Liver (tissue), 9 donors: ENCODE measurements around the gene NR2E1. TPM values are rescaled to one million over a fixed set of nuclear protein-coding genes. Genes with fewer than 3 reads are reported as not detected.

Experiments used
- DNase-seq: peaks from one replicate; pipeline ENCODE4 v3.0.0-alpha.2; 2017; ENCODE audit warnings: low spot score
- H3K27ac ChIP-seq, 2 donors: one replicate each; pipeline ENCODE4 v1.7.0; 2013; ENCODE audit warnings: inconsistent platforms in 2 of 2, low read length in 2 of 2, control low read depth in 1 of 2, low read depth in 1 of 2, mild to moderate bottlenecking in 1 of 2
- H3K27me3 ChIP-seq, 4 donors: one replicate each; pipeline versions ENCODE4 v1.6.1 to v1.7.0; 2013; ENCODE audit warnings: low read length in 3 of 4, inconsistent platforms in 1 of 4, mild to moderate bottlenecking in 1 of 4, moderate library complexity in 1 of 4; ENCODE audit not compliant: control insufficient read depth in 4 of 4, insufficient read depth in 4 of 4
- H3K36me3 ChIP-seq, 4 donors: one replicate each; pipeline versions ENCODE4 v1.6.1 to v1.7.0; 2013; ENCODE audit warnings: low read length in 3 of 4, mild to moderate bottlenecking in 3 of 4, low read depth in 1 of 4, moderate library complexity in 1 of 4; ENCODE audit not compliant: control insufficient read depth in 4 of 4, insufficient read depth in 3 of 4
- H3K4me1 ChIP-seq, 4 donors: one replicate each; pipeline versions ENCODE4 v1.6.1 to v1.7.0; 2013; ENCODE audit warnings: low read length in 3 of 4, mild to moderate bottlenecking in 3 of 4, moderate library complexity in 1 of 4; ENCODE audit not compliant: control insufficient read depth in 4 of 4, insufficient read depth in 4 of 4
- H3K4me3 ChIP-seq, 3 donors: one replicate each; pipeline versions ENCODE4 v1.6.1 to v1.7.0; 2013; ENCODE audit warnings: low read length in 3 of 3, control low read depth in 1 of 3, low read depth in 1 of 3, mild to moderate bottlenecking in 1 of 3
- H3K9ac ChIP-seq, 2 donors: one replicate each; pipeline ENCODE4 v1.7.0; 2013; ENCODE audit warnings: low read length in 2 of 2, mild to moderate bottlenecking in 2 of 2, moderate library complexity in 2 of 2, control low read depth in 1 of 2, low read depth in 1 of 2
- H3K9me3 ChIP-seq, 4 donors: one replicate each; pipeline versions ENCODE4 v1.6.1 to v1.7.0; 2013; ENCODE audit warnings: low read length in 3 of 4; ENCODE audit not compliant: control insufficient read depth in 4 of 4
- EGR1 ChIP-seq, 2 donors: IDR thresholded peaks; 2 replicates each; pipeline ENCODE4 v1.6.1; 2016 to 2018; ENCODE audit warnings: antibody characterized with exemption in 2 of 2, low read depth in 2 of 2
- FOXA1 ChIP-seq: IDR thresholded peaks from 2 replicates; pipeline ENCODE4 v1.6.1; 2016; ENCODE audit warnings: antibody characterized with exemption
- HNF4A ChIP-seq, 2 donors: conservative IDR thresholded peaks; 2 replicates each; pipeline ENCODE4 v1.6.1; 2016; ENCODE audit warnings: antibody characterized with exemption in 2 of 2, mild to moderate bottlenecking in 2 of 2
- JUND ChIP-seq, 2 donors: IDR thresholded peaks; 2 replicates each; pipeline ENCODE4 v1.6.1; 2016; ENCODE audit warnings: antibody characterized with exemption in 2 of 2
- RAD21 ChIP-seq, 2 donors: IDR thresholded peaks; 2 replicates each; pipeline ENCODE4 v1.6.1; 2016; ENCODE audit warnings: antibody characterized with exemption in 2 of 2, mild to moderate bottlenecking in 2 of 2
- RXRA ChIP-seq, 2 donors: IDR thresholded peaks; 2 replicates each; pipeline ENCODE4 v1.6.1; 2017 to 2018; ENCODE audit warnings: antibody characterized with exemption in 2 of 2, mild to moderate bottlenecking in 1 of 2
- SP1 ChIP-seq: IDR thresholded peaks from 2 replicates; pipeline ENCODE4 v1.6.1; 2018; ENCODE audit warnings: antibody characterized with exemption, mild to moderate bottlenecking
- TAF1 ChIP-seq: conservative IDR thresholded peaks from 2 replicates; pipeline ENCODE4 v1.6.1; 2016; ENCODE audit warnings: antibody characterized with exemption, mild to moderate bottlenecking
- WGBS: extraction: QIAGEN DNeasy Blood & Tissue Kit; methylation state at CpG from one replicate; pipeline ENCODE4 v1.1.7; 2013; 5-methylcytosine and 5-hydroxymethylcytosine counted together
- polyA plus RNA-seq, 2 donors: library from polyadenylated mRNA; stranded (reverse) in 1 of 2; unstranded in 1 of 2; fragments of 200-250 nt in 1 of 2; fragments of >200 nt in 1 of 2; fragmentation: Nextera tagmentation in 1 of 2; extraction: Ambion mirVana in 1 of 2; gene quantifications; one replicate each; pipeline versions ENCODE4 v1.2.1 to v1.2.3, GENCODE V29; 2013 to 2015
- total RNA-seq, 2 donors: library from RNA; depleted of rRNA; stranded (reverse); fragments of >200 nt; gene quantifications; one replicate each; pipeline ENCODE4 v1.2.3, GENCODE V29; 2014
- TF ChIP-seq, protein P1 (sequence below): IDR thresholded peaks from 2 replicates; pipeline ENCODE4 v1.6.1; 2016; ENCODE audit warnings: antibody characterized with exemption
- TF ChIP-seq, protein P2 (sequence below): IDR thresholded peaks from 2 replicates; pipeline ENCODE4 v1.6.1; 2016; ENCODE audit warnings: antibody characterized with exemption, mild to moderate bottlenecking
- TF ChIP-seq, protein P3 (sequence below): IDR thresholded peaks from 2 replicates; pipeline ENCODE4 v1.6.1; 2016; ENCODE audit warnings: antibody characterized with exemption
- TF ChIP-seq, protein P4 (sequence below): IDR thresholded peaks from 2 replicates; pipeline ENCODE4 v1.6.1; 2016; ENCODE audit warnings: antibody characterized with exemption
- TF ChIP-seq, protein P5 (sequence below): fragments of 150-350 bp; IDR thresholded peaks from 2 replicates; pipeline ENCODE4 v1.5.1; 2017; ENCODE audit warnings: improper control_type of control experiment, low read depth, low read length; ENCODE audit not compliant: missing input control
- donor health status: healthy.
- donor health status: healthy.
- donor health status: healthy.
- donor health status: healthy.
- donor health status: healthy.

Gene NR2E1
- total and polyA plus RNA-seq, 4 donors: not detected

DNA sequence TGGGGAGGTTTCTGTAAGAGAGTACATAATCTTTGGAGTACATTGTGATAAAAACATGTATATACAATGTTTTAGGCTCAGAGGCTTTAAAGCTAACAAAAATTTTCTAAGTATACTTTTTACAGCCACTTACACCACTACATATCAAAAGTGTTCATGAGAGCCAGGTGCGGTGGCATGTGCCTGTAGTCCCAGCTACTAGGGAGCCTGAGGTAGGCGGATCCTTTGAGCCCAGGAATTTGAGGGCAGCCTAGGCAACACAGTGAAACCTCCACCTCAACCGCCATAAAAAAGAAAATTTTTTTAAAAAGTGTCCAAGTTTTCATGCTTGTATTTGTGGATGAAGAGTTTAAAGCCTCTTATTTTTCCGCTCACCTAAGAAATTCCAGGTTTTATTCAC lies 72.5 kb downstream of the NR2E1 start:
- 99% methylated on average over 4 of the region's 4 CpGs for WGBS
- no peak for DNase-seq
- H3K4me1 ChIP-seq: no peaks in the 10 kb centered on the region

More for the DNA sequence above, 72.5 kb downstream of the NR2E1 start:
- TF ChIP-seq, protein P1, sequence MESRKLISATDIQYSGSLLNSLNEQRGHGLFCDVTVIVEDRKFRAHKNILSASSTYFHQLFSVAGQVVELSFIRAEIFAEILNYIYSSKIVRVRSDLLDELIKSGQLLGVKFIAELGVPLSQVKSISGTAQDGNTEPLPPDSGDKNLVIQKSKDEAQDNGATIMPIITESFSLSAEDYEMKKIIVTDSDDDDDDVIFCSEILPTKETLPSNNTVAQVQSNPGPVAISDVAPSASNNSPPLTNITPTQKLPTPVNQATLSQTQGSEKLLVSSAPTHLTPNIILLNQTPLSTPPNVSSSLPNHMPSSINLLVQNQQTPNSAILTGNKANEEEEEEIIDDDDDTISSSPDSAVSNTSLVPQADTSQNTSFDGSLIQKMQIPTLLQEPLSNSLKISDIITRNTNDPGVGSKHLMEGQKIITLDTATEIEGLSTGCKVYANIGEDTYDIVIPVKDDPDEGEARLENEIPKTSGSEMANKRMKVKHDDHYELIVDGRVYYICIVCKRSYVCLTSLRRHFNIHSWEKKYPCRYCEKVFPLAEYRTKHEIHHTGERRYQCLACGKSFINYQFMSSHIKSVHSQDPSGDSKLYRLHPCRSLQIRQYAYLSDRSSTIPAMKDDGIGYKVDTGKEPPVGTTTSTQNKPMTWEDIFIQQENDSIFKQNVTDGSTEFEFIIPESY: no peak
- TF ChIP-seq SP1: no peak
- TF ChIP-seq, protein P2, sequence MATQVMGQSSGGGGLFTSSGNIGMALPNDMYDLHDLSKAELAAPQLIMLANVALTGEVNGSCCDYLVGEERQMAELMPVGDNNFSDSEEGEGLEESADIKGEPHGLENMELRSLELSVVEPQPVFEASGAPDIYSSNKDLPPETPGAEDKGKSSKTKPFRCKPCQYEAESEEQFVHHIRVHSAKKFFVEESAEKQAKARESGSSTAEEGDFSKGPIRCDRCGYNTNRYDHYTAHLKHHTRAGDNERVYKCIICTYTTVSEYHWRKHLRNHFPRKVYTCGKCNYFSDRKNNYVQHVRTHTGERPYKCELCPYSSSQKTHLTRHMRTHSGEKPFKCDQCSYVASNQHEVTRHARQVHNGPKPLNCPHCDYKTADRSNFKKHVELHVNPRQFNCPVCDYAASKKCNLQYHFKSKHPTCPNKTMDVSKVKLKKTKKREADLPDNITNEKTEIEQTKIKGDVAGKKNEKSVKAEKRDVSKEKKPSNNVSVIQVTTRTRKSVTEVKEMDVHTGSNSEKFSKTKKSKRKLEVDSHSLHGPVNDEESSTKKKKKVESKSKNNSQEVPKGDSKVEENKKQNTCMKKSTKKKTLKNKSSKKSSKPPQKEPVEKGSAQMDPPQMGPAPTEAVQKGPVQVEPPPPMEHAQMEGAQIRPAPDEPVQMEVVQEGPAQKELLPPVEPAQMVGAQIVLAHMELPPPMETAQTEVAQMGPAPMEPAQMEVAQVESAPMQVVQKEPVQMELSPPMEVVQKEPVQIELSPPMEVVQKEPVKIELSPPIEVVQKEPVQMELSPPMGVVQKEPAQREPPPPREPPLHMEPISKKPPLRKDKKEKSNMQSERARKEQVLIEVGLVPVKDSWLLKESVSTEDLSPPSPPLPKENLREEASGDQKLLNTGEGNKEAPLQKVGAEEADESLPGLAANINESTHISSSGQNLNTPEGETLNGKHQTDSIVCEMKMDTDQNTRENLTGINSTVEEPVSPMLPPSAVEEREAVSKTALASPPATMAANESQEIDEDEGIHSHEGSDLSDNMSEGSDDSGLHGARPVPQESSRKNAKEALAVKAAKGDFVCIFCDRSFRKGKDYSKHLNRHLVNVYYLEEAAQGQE: no peak
- TF ChIP-seq, protein P3, sequence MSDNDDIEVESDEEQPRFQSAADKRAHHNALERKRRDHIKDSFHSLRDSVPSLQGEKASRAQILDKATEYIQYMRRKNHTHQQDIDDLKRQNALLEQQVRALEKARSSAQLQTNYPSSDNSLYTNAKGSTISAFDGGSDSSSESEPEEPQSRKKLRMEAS: no peak
- TF ChIP-seq EGR1 (IDR thresholded peaks at IDR 0.05; ENCODE audit: low read depth in 2 of 2): no peak
- TF ChIP-seq TAF1: no peak
- TF ChIP-seq RXRA (IDR thresholded peaks at IDR 0.05): no peak
- TF ChIP-seq JUND (IDR thresholded peaks at IDR 0.05): no peak
- TF ChIP-seq, protein P4, sequence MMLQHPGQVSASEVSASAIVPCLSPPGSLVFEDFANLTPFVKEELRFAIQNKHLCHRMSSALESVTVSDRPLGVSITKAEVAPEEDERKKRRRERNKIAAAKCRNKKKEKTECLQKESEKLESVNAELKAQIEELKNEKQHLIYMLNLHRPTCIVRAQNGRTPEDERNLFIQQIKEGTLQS: no peak
- TF ChIP-seq, protein P5, sequence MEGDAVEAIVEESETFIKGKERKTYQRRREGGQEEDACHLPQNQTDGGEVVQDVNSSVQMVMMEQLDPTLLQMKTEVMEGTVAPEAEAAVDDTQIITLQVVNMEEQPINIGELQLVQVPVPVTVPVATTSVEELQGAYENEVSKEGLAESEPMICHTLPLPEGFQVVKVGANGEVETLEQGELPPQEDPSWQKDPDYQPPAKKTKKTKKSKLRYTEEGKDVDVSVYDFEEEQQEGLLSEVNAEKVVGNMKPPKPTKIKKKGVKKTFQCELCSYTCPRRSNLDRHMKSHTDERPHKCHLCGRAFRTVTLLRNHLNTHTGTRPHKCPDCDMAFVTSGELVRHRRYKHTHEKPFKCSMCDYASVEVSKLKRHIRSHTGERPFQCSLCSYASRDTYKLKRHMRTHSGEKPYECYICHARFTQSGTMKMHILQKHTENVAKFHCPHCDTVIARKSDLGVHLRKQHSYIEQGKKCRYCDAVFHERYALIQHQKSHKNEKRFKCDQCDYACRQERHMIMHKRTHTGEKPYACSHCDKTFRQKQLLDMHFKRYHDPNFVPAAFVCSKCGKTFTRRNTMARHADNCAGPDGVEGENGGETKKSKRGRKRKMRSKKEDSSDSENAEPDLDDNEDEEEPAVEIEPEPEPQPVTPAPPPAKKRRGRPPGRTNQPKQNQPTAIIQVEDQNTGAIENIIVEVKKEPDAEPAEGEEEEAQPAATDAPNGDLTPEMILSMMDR: no peak
- no peak for TF ChIP-seq HNF4A (conservative IDR thresholded peaks at IDR 0.05)
- no peak for TF ChIP-seq RAD21 (IDR thresholded peaks at IDR 0.05)
- no peak for TF ChIP-seq FOXA1
- Histone ChIP-seq H3K36me3 (peaks cover 0 to 3% (median 2%) of the 10 kb centered on the region in 4 donors), H3K4me3 (no peak overlapping the region), H3K27ac (no peak overlapping the region), H3K9me3 (peaks cover 0 to 2% (median 0%) of the 10 kb centered on the region in 4 donors), H3K27me3 (no peaks in the 10 kb centered on the region), H3K9ac (no peak overlapping the region)

Other genes starting within 250 kb of the NR2E1 start
- gene SEC63, start 207.8 kb upstream of the NR2E1 start, total RNA-seq: 10 to 100 TPM; 20.8 to 34.1 TPM
- gene SEC63, start 207.8 kb upstream of the NR2E1 start, polyA plus RNA-seq: 10 to 100 TPM; 20.7 to 69.4 TPM
- gene OSTM1, start 91.3 kb upstream of the NR2E1 start, total RNA-seq: 10 to 100 TPM; 11.0 to 33.3 TPM
- 10 to 100 TPM in 1 of 2 donors, 1 to 10 TPM in 1; 8.8 to 11.6 TPM for gene OSTM1, start 91.3 kb upstream of the NR2E1 start, polyA plus RNA-seq
- gene SNX3, start 95.0 kb downstream of the NR2E1 start, total RNA-seq: 100 to 1,000 TPM in 1 of 2 donors, 10 to 100 TPM in 1; 67.9 to 161 TPM
- 100 to 1,000 TPM in 1 of 2 donors, 10 to 100 TPM in 1; 98.0 to 124 TPM for gene SNX3, start 95.0 kb downstream of the NR2E1 start, polyA plus RNA-seq
- gene AFG1L, start 129.0 kb downstream of the NR2E1 start, total RNA-seq: 1 to 10 TPM; 2.7 TPM
- 1 to 10 TPM; 2.7 to 2.8 TPM for gene AFG1L, start 129.0 kb downstream of the NR2E1 start, polyA plus RNA-seq